Measurements from ENCODE around the gene RAD51B.

The RAD51B gene

GRCh38 chr14:68651652-68652432 is 832.3 kb downstream of the RAD51B start:
- TF ChIP-seq CTCF (IDR thresholded peaks at IDR 0.05), result no peak

- no peak for TF ChIP-seq CTCF (IDR thresholded peaks at IDR 0.05)
Measured at GRCh38 chr14:68652433-68652690, 832.8 kb downstream of the RAD51B start.

GRCh38 chr14:68653108-68653507 is 833.5 kb downstream of the RAD51B start:
- TF ChIP-seq CTCF (IDR thresholded peaks at IDR 0.05), result no peak

GRCh38 chr14:68653804-68654203 is 834.2 kb downstream of the RAD51B start:
- TF ChIP-seq CTCF (IDR thresholded peaks at IDR 0.05), result no peak

GRCh38 chr14:68654471-68654941 is 834.9 kb downstream of the RAD51B start:
- no peak for TF ChIP-seq CTCF (IDR thresholded peaks at IDR 0.05)

GRCh38 chr14:68655021-68655831 is 835.6 kb downstream of the RAD51B start:
- TF ChIP-seq CTCF (IDR thresholded peaks at IDR 0.05), result no peak

- TF ChIP-seq CTCF (IDR thresholded peaks at IDR 0.05), result no peak
Measured at GRCh38 chr14:68655911-68656316, 836.3 kb downstream of the RAD51B start.
